Fibroblast of mammary gland (primary cell): Measurements from ENCODE around the gene PIEZO2.

ENCODE experiments used
- DNase-seq: peaks from one replicate; pipeline ENCODE4 v3.0.0-alpha.2; 2010; ENCODE audit warnings: low read depth
- H3K4me3 ChIP-seq: 2 replicates; pipeline ENCODE4 v1.5.1; 2011; ENCODE audit warnings: low read depth, mild to moderate bottlenecking, low read length, moderate library complexity; ENCODE audit not compliant: control insufficient read depth
- TF ChIP-seq, protein P1 (sequence below): conservative IDR thresholded peaks from 2 replicates; pipeline ENCODE4 v1.5.1; 2011; ENCODE audit warnings: low read depth, low read length, inconsistent platforms; ENCODE audit not compliant: control insufficient read depth, insufficient read depth

Gene PIEZO2

DNA sequence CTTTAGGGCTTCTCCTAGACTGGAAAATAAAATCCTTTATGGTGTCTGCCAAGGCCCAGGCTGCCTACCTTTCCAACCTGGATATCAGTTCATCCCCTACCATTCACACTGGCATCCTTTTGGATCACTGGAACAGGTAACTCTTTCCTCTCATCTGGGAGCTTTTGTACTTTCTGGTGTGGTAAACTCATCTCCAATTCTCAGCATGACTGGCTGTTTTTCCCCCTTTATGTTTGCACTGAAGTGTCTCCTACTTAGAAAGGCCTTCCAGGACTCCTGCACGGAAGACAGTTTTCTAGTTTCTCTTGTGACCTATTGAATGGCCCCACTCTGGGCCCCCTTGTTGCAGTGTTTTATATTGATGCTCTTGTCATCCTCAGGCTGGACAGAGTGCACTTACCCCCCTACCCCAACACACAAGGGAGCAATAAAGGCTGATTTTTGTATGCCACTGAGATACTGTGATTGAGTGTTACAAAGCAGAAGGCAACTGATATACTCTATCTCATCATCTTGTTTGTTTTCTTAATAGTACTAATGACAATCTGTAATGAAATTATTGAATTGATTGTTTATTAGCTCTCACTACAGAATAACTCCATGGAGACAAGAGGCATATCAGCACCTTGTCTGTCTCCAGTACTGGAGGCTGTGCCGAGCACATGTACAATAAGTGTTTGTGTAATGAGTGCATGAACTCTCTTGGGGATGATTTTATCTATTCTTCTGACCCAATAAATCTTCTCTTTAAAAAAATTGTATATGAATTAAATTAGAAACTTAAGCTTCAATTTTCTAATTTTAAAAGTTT lies 129.9 kb downstream of the PIEZO2 start:
- DNase-seq = no peak
- H3K4me3 ChIP-seq = no peak overlapping the region
- TF ChIP-seq, protein P1, sequence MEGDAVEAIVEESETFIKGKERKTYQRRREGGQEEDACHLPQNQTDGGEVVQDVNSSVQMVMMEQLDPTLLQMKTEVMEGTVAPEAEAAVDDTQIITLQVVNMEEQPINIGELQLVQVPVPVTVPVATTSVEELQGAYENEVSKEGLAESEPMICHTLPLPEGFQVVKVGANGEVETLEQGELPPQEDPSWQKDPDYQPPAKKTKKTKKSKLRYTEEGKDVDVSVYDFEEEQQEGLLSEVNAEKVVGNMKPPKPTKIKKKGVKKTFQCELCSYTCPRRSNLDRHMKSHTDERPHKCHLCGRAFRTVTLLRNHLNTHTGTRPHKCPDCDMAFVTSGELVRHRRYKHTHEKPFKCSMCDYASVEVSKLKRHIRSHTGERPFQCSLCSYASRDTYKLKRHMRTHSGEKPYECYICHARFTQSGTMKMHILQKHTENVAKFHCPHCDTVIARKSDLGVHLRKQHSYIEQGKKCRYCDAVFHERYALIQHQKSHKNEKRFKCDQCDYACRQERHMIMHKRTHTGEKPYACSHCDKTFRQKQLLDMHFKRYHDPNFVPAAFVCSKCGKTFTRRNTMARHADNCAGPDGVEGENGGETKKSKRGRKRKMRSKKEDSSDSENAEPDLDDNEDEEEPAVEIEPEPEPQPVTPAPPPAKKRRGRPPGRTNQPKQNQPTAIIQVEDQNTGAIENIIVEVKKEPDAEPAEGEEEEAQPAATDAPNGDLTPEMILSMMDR = no peak

DNA sequence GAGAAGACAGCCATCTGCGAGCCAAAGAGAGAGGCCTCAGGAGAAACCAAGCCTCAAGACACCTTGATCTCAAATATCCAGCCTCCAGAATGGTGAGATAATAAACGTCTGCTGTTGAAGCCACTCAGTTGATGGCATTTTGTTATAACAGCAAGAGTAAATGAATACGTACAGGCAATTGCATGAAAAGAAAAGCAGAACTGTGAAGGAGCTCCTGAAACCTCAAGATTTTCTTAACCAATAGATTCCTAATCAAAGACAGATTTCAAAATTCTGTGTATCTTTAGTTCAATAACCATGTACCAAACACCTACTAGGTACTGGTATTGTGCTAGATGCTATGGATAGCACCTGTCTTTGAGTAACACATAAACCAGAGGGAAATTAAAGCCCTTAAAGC lies 139.5 kb downstream of the PIEZO2 start:
- TF ChIP-seq, protein P1 = no peak
- DNase-seq = no peak
- H3K4me3 ChIP-seq = no peak overlapping the region

- no peak for DNase-seq
- H3K4me3 ChIP-seq = no peak overlapping the region
- TF ChIP-seq, protein P1 = no peak
Measured at GRCh38 chr18:11009147-11009546, 140.2 kb downstream of the PIEZO2 start.

GRCh38 chr18:11008505-11008904 lies 140.9 kb downstream of the PIEZO2 start:
- no peak for DNase-seq
- TF ChIP-seq, protein P1 = no peak
- no peak overlapping the region for H3K4me3 ChIP-seq

- peak; percentile 74 for DNase-seq
- TF ChIP-seq, protein P1 = no peak
- no peak overlapping the region for H3K4me3 ChIP-seq
Measured at GRCh38 chr18:11005528-11005927, 143.8 kb downstream of the PIEZO2 start.

DNA sequence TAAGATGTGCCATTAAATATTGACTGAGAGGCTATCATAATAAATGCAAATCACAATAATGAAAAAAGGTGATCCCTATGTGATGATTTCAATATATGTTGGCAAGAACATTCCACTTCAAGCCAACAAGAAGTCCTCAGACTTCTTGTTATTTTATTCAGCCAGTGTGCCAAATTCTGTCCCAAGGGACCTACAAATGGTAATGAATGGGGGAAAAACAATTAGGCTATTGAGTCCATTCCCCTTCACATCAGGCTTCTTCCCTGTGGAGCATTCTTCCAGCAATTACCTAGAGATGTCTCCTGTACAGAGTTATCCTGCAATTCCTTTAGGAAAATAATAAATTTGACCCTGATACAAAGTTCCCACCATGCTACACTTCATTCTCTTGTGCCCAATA lies 144.4 kb downstream of the PIEZO2 start:
- TF ChIP-seq, protein P1 = no peak
- DNase-seq = no peak
- H3K4me3 ChIP-seq = no peak overlapping the region
